SKM-1 treated with dmso at 0.1 percent for 144 hours (cell line): ENCODE measurements around the gene TECPR1.

Experiments used
- DNase-seq: peaks from one replicate; lab custom pipeline; 2025; ENCODE audit not compliant: unreplicated experiment; lab: John Stamatoyannopoulos, UW

Gene TECPR1

DNA sequence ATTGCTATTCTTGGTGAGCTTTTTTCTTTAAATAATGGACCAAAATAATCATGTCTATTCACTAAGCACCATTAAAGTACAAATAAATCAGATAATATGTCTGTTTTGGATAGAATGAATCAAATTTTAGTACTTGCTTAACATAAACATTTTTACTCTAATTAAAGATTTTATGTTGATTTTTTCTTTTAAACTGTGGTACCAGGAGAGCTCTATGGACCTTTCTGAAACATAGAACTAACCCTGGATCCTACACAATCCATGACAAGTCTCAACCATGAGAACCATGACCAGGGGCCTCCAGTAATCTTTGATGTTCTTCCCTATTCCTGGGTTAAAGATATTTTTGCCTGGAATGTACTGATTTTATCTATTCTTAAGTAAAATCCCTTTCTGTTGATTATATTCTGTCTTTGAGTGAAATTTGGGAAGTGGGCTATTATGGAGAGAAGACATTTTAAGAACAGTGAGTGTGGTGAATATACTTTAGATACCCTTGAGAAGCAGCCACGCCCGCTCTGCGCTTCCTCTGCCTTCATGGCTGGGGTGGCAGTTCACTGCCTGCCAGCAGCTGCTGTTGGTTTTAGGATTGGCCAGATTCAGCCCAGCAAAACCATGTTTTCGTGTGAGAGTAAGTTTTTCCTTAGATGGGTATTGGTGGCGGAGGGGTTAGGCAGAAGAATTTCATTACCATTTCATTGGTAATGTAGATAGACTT, 83.0 kb downstream of the TECPR1 start:
- no peak for DNase-seq

DNA sequence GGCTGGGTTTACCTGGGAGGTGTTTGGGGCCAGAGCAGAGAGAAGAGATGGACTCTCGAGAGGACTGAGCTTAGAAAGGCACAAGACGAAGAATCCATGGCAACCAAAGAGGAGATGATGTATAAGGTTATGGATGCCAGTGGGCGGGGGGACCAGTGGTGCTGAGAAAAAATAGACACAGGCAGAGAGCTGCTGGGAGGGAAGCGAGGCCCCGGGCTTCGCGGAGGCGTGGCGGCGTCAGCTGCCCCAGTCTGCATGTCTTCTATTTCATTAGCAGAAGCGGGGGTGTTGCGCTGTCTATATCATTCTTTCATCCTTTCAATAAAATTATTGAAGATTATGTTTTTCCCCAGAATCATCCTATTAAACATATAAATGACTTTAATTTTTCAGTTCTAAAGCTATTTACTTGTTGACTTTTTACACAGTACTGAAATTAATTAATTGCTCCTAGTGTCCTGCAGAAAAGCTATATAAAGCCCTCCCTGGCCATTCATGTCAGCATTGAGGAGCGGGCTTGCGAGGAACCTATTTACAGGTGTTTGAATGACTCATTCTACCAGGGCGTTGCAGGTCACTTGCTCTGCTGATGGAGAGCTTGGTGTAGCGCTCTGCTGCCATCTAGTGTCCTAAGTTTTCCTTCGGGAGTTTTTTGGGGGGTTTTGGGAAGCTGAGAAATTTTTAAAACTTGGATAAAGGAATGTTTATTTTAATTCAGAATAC, 83.7 kb downstream of the TECPR1 start:
- DNase-seq = peak; percentile 11

DNA sequence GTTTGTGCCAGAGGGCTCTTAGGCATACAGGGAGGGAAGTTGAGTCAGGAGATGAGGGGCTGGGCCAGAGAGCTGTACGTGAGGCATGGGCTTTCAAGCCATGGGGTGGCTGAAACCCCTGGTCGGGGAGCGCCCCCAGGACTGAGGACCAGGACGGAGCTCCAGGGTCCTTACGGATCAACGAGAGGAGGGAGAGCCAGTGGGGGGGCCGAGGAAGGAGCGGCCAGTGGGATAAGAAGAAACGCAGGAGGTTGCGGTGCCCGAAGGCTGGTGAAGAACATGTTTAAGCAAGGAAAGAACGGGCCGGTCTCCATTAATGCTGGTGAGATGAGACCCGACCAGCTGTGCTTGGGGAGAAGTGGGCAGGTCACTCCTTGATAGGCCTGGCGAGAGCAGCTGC, 84.4 kb downstream of the TECPR1 start:
- no peak for DNase-seq

DNA sequence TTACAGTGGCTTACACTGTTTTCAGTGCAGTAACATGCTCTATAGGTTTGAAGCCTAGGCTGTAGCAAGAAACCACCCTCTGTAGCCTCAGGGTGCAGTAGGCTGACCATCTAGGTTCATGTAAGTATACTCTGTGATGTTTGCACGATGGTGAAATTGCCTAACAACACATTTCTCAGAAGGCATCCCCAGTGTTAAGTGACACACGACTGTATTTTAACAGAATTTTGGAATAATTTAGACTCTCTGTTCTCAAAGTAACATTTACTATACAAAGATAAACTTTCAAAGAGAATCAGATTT, 85.4 kb downstream of the TECPR1 start:
- no peak for DNase-seq

DNA sequence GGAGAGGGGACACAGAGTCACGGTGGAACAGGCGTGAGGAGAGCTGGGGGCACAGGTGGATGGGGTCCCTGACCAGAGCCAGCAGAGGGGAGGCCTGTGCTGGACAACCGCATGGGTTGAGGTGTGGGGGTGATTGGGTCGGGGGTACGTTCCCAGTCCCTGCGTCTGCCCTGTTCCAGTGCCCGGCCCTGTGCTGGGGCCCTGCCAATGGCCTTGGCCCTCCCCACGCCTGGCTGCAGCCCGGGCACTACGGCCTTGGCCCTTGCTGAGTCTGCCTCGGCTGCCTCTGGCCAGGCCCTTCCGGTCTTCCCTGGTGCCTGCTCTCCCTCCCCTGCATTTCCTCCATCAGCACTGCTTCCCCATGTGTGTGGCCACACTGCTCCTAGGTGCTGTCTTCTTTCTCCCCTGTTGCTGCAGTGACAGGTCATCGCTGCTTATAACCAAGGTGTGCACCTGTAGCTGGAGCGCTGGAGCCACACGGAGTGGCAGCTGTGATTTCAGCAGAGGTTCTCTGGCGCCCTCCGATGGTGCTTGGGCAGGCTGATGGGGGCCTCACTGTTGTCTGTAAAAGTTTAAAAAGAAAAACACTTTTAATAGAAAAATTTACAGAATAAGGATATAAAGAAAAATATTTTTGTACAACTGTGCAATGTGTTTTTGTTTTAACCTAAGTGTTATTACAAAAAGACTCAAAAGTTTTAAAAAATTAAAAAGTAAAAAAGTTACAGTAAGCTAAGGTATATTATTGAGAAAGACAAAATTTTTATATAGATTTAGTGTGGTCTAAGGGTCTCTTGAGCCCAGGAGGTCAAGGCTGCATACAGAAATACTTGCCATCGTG, 86.0 kb downstream of the TECPR1 start:
- DNase-seq = no peak
